ENCODE results near the gene CSF3R.
A peak's percentile ranks its signal among the peaks of the same experiment; 100 is the strongest.

The CSF3R gene

GRCh38 chr1:36476945-36477344 is 5.8 kb downstream of the CSF3R start:
- Histone ChIP-seq H3K9me3 (ENCODE audit: control insufficient read depth, low read length) (no peaks in the 10 kb centered on the region), H2BK5ac (ENCODE audit: low read depth, low read length, poor library complexity, severe bottlenecking) (no peak overlapping the region), H3K9ac (ENCODE audit: low read length) (no peak overlapping the region), H3K27me3 (ENCODE audit: control insufficient read depth in 1 of 2, insufficient read depth in 1 of 2, low read length in 2 of 2) (peaks cover 28 to 59% of the 10 kb centered on the region in 2 experiments), H2BK12ac (ENCODE audit: low read length in 2 of 2) (no peak overlapping the region), H3K4me2 (ENCODE audit: low read length, poor library complexity, severe bottlenecking) (no peak overlapping the region), H3K4ac (ENCODE audit: low read depth in 1 of 2, low read length in 2 of 2) (no peak overlapping the region), H4K8ac (ENCODE audit: low read length) (no peak overlapping the region), H3K4me1 (ENCODE audit: control insufficient read depth, insufficient read depth, low read depth, low read length) (peaks cover 2% of the 10 kb centered on the region), H4K91ac (ENCODE audit: low read length) (no peak overlapping the region), H2BK120ac (ENCODE audit: low read depth, low read length) (no peak overlapping the region), H3K27ac (ENCODE audit: low read length, poor library complexity, severe bottlenecking) (no peak overlapping the region), H2BK15ac (ENCODE audit: low read depth, poor library complexity, severe bottlenecking) (no peak overlapping the region), H3K4me3 (ENCODE audit: insufficient read depth in 1 of 2, low read depth in 1 of 2, low read length in 2 of 2) (no peak overlapping the region), H3K23ac (ENCODE audit: low read length in 2 of 2) (no peak overlapping the region), H3K18ac (ENCODE audit: low read depth in 1 of 2, low read length in 2 of 2) (no peak overlapping the region), H2AK5ac (ENCODE audit: low read length, severe bottlenecking) (no peak overlapping the region), H3K14ac (ENCODE audit: low read length in 2 of 2) (no peak overlapping the region), H2AFZ (ENCODE audit: low read depth, low read length) (no peak overlapping the region), H3K79me1 (replicated peaks; ENCODE audit: low read length, poor library complexity, severe bottlenecking) (no peaks in the 10 kb centered on the region), H3K36me3 (ENCODE audit: control insufficient read depth in 1 of 2, insufficient read depth in 2 of 2, low read depth in 1 of 2, low read length in 2 of 2) (no peaks in the 10 kb centered on the region)
- DNase-seq, result no peak
- 87% methylated on average over 5 of the region's 5 CpGs for WGBS

DNA sequence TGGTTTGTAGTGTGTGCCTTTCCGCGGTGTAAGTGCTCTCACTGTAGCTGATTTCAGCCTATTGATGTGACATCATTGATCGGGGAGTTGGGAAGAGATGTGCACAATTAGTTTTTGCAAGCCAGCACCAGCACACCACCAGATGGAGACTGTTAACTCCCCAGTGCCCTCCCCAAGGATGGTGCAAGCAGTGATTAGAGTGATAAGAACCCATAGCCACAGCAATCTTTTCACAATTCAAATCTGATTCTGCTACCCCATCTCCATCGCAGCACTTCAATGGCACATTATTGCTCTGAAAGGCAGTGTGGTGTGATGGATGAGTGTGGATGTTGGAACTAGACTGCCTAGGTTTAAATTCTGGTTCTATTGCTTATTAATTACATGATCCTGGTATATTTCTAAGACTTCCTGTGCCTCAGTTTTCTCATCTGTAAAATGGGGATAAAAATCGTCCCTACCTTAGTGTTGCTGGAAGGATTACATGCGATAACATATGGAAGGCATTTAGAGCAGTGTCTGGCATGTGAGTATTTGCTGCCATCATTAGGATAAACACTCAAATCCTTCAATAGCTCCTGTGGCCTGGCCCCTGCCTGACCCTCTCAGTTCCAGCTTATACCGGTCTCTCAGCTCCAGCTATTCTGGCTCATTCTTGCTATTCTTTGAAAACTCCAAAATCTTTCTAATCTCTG is 6.7 kb downstream of the CSF3R start:
- WGBS, result 92% methylated on average over 6 of the region's 7 CpGs
- H3K18ac ChIP-seq (ENCODE audit: low read depth in 1 of 2, low read length in 2 of 2), result no peak overlapping the region
- H3K14ac ChIP-seq (ENCODE audit: low read length in 2 of 2), result no peak overlapping the region
- H2BK15ac ChIP-seq (ENCODE audit: low read depth, poor library complexity, severe bottlenecking), result no peak overlapping the region
- H2BK120ac ChIP-seq (ENCODE audit: low read depth, low read length), result no peak overlapping the region
- no peak overlapping the region for H3K27ac ChIP-seq (ENCODE audit: low read length, poor library complexity, severe bottlenecking)
- H2AK5ac ChIP-seq (ENCODE audit: low read length, severe bottlenecking), result no peak overlapping the region
- no peaks in the 10 kb centered on the region for H3K4me1 ChIP-seq (ENCODE audit: control insufficient read depth, insufficient read depth, low read depth, low read length)
- no peak overlapping the region for H3K4me3 ChIP-seq (ENCODE audit: insufficient read depth in 1 of 2, low read depth in 1 of 2, low read length in 2 of 2)
- no peak for DNase-seq
- no peak overlapping the region for H2AFZ ChIP-seq (ENCODE audit: low read depth, low read length)
- H3K4me2 ChIP-seq (ENCODE audit: low read length, poor library complexity, severe bottlenecking), result no peak overlapping the region
- no peak overlapping the region for H3K9ac ChIP-seq (ENCODE audit: low read length)
- H4K8ac ChIP-seq (ENCODE audit: low read length), result no peak overlapping the region
- no peak overlapping the region for H2BK5ac ChIP-seq (ENCODE audit: low read depth, low read length, poor library complexity, severe bottlenecking)
- H3K4ac ChIP-seq (ENCODE audit: low read depth in 1 of 2, low read length in 2 of 2), result no peak overlapping the region
- no peak overlapping the region for H2BK12ac ChIP-seq (ENCODE audit: low read length in 2 of 2)
- no peaks in the 10 kb centered on the region for H3K9me3 ChIP-seq (ENCODE audit: control insufficient read depth, low read length)
- H3K23ac ChIP-seq (ENCODE audit: low read length in 2 of 2), result no peak overlapping the region
- peaks cover 25 to 51% of the 10 kb centered on the region in 2 experiments for H3K27me3 ChIP-seq (ENCODE audit: control insufficient read depth in 1 of 2, insufficient read depth in 1 of 2, low read length in 2 of 2)
- H3K79me1 ChIP-seq (replicated peaks; ENCODE audit: low read length, poor library complexity, severe bottlenecking), result no peaks in the 10 kb centered on the region
- H3K36me3 ChIP-seq (ENCODE audit: control insufficient read depth in 1 of 2, insufficient read depth in 2 of 2, low read depth in 1 of 2, low read length in 2 of 2), result no peaks in the 10 kb centered on the region
- H4K91ac ChIP-seq (ENCODE audit: low read length), result no peak overlapping the region

GRCh38 chr1:36475341-36475740 is 7.4 kb downstream of the CSF3R start:
- Histone ChIP-seq H2BK5ac (ENCODE audit: low read depth, low read length, poor library complexity, severe bottlenecking) (no peak overlapping the region), H2BK120ac (ENCODE audit: low read depth, low read length) (no peak overlapping the region), H2BK12ac (ENCODE audit: low read length in 2 of 2) (no peak overlapping the region), H3K9ac (ENCODE audit: low read length) (no peak overlapping the region), H3K14ac (ENCODE audit: low read length in 2 of 2) (no peak overlapping the region), H2AK5ac (ENCODE audit: low read length, severe bottlenecking) (no peak overlapping the region), H2BK15ac (ENCODE audit: low read depth, poor library complexity, severe bottlenecking) (no peak overlapping the region), H3K79me1 (replicated peaks; ENCODE audit: low read length, poor library complexity, severe bottlenecking) (no peaks in the 10 kb centered on the region), H3K36me3 (ENCODE audit: control insufficient read depth in 1 of 2, insufficient read depth in 2 of 2, low read depth in 1 of 2, low read length in 2 of 2) (no peaks in the 10 kb centered on the region), H3K4me3 (ENCODE audit: insufficient read depth in 1 of 2, low read depth in 1 of 2, low read length in 2 of 2) (no peak overlapping the region), H3K9me3 (ENCODE audit: control insufficient read depth, low read length) (no peaks in the 10 kb centered on the region), H3K27ac (ENCODE audit: low read length, poor library complexity, severe bottlenecking) (no peak overlapping the region), H2AFZ (ENCODE audit: low read depth, low read length) (no peak overlapping the region), H3K27me3 (ENCODE audit: control insufficient read depth in 1 of 2, insufficient read depth in 1 of 2, low read length in 2 of 2) (peaks cover 25 to 45% of the 10 kb centered on the region in 2 experiments), H3K4me1 (ENCODE audit: control insufficient read depth, insufficient read depth, low read depth, low read length) (no peaks in the 10 kb centered on the region), H4K91ac (ENCODE audit: low read length) (peak overlapping the region; percentile 54), H3K4me2 (ENCODE audit: low read length, poor library complexity, severe bottlenecking) (no peak overlapping the region), H3K4ac (ENCODE audit: low read depth in 1 of 2, low read length in 2 of 2) (no peak overlapping the region), H3K18ac (ENCODE audit: low read depth in 1 of 2, low read length in 2 of 2) (no peak overlapping the region), H4K8ac (ENCODE audit: low read length) (no peak overlapping the region), H3K23ac (ENCODE audit: low read length in 2 of 2) (no peak overlapping the region)
- DNase-seq, result no peak
- WGBS, result 87% methylated on average over 7 of the region's 9 CpGs

DNA sequence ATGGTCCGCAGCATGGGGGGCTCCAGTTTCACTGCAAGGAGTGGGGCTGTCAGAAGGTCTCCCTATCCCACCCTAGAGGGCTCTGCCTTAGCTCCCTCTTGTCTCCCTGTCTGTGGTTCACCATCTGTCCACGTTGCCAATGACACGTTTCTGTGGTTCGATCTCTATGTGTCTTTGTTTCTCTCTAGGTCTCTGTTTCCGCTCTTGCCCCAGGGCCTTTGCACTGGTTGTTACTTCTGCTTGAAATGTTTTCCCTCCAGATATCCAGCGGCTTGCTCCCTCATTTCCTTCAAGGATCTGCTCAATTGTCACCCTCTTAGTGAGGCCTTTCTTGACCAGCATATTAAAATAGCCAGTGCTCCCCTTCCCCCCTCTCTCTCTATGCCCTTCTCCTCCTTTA is 10.1 kb downstream of the CSF3R start:
- no peak overlapping the region for H3K23ac ChIP-seq (ENCODE audit: low read length in 2 of 2)
- no peak overlapping the region for H4K91ac ChIP-seq (ENCODE audit: low read length)
- no peak overlapping the region for H2BK15ac ChIP-seq (ENCODE audit: low read depth, poor library complexity, severe bottlenecking)
- no peak overlapping the region for H2BK120ac ChIP-seq (ENCODE audit: low read depth, low read length)
- H3K27ac ChIP-seq (ENCODE audit: low read length, poor library complexity, severe bottlenecking), result no peak overlapping the region
- DNase-seq, result no peak
- H2BK5ac ChIP-seq (ENCODE audit: low read depth, low read length, poor library complexity, severe bottlenecking), result no peak overlapping the region
- H2AK5ac ChIP-seq (ENCODE audit: low read length, severe bottlenecking), result no peak overlapping the region
- no peaks in the 10 kb centered on the region for H3K79me1 ChIP-seq (replicated peaks; ENCODE audit: low read length, poor library complexity, severe bottlenecking)
- no peaks in the 10 kb centered on the region for H3K36me3 ChIP-seq (ENCODE audit: control insufficient read depth in 1 of 2, insufficient read depth in 2 of 2, low read depth in 1 of 2, low read length in 2 of 2)
- H3K14ac ChIP-seq (ENCODE audit: low read length in 2 of 2), result no peak overlapping the region
- H3K27me3 ChIP-seq (ENCODE audit: control insufficient read depth in 1 of 2, insufficient read depth in 1 of 2, low read length in 2 of 2), result peaks cover 11 to 28% of the 10 kb centered on the region in 2 experiments
- H3K9me3 ChIP-seq (ENCODE audit: control insufficient read depth, low read length), result no peaks in the 10 kb centered on the region
- H3K4ac ChIP-seq (ENCODE audit: low read depth in 1 of 2, low read length in 2 of 2), result no peak overlapping the region
- no peak overlapping the region for H3K18ac ChIP-seq (ENCODE audit: low read depth in 1 of 2, low read length in 2 of 2)
- no peak overlapping the region for H3K4me3 ChIP-seq (ENCODE audit: insufficient read depth in 1 of 2, low read depth in 1 of 2, low read length in 2 of 2)
- no peak overlapping the region for H3K4me2 ChIP-seq (ENCODE audit: low read length, poor library complexity, severe bottlenecking)
- H2BK12ac ChIP-seq (ENCODE audit: low read length in 2 of 2), result no peak overlapping the region
- no peak overlapping the region for H2AFZ ChIP-seq (ENCODE audit: low read depth, low read length)
- H4K8ac ChIP-seq (ENCODE audit: low read length), result no peak overlapping the region
- 89% methylated on average over 6 of the region's 6 CpGs for WGBS
- no peak overlapping the region for H3K9ac ChIP-seq (ENCODE audit: low read length)
- H3K4me1 ChIP-seq (ENCODE audit: control insufficient read depth, insufficient read depth, low read depth, low read length), result no peaks in the 10 kb centered on the region

All from mesenchymal stem cell (in vitro differentiated cells and primary cell).